ENCODE results near the gene HOXA3. TPM values are rescaled to one million over a fixed set of nuclear protein-coding genes. Genes with fewer than 3 reads are reported as not detected.

The HOXA3 gene
- total and polyA plus RNA-seq, 5 donors: 0.28 to 1.3 (median 0.51) TPM

DNA sequence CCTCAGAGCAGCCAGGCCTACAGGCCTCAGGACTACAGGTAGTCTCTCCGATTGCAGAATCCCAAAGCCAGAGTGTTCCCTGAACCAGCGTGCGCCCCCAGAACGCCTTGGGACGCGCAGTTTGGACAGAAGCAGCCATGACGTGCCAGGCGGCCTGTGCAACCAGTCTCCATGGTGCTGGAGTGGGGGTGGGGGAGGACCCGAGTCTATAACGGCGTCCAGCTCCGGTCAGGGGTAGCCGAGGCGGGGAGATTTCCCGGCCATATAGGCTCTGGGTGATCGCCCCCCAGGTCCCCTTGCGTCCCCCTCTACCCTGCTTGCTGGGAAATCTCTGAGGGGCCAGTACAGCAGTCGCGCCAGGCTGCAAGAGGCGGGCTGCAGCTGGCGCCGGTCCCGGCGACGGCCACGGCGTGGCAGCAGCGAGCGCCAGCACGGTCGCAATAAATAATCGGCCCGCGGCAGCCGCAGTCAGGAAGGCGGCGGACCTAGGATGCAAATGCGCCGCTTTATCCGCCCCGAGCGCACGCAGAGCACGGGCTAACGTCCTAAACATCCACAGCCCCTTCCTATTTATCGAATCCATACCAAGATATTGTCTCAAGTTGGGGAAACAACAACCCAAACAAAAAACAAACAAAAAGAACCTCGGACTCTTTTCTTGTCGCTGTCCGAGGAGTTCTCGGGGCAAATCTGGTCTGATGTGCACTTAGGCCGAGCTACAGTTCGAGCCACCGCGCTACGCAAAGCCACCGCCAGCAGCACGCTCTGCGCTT is 1.6 kb downstream of the HOXA3 start:
- no peaks in the 10 kb centered on the region for H3K9me3 ChIP-seq (ENCODE audit: control insufficient read depth, low read length)
- DNase-seq (peak; percentile 72 to 87 (median 87)), ATAC-seq (peak; percentile 75 to 83)
- WGBS: 2% methylated on average over 58 of the region's 58 CpGs
- H3K4me3 ChIP-seq (ENCODE audit: low read length): peak overlapping the region; percentile 5
- no peak overlapping the region for H3K27ac ChIP-seq (ENCODE audit: low read length)
- H3K27me3 ChIP-seq (ENCODE audit: control insufficient read depth, insufficient read depth): no peaks in the 10 kb centered on the region
- peaks cover 5% of the 10 kb centered on the region for H3K4me1 ChIP-seq (ENCODE audit: control insufficient read depth, insufficient read depth, low read length)
- intact Hi-C loops (cut with DNase I): loop anchor here in 2 of 4 donors (10.0 kb wide), 3 partner anchors 286 to 1276 kb away; partner anchors contain the start of gene SKAP2 (in 1 of the 2)

DNA sequence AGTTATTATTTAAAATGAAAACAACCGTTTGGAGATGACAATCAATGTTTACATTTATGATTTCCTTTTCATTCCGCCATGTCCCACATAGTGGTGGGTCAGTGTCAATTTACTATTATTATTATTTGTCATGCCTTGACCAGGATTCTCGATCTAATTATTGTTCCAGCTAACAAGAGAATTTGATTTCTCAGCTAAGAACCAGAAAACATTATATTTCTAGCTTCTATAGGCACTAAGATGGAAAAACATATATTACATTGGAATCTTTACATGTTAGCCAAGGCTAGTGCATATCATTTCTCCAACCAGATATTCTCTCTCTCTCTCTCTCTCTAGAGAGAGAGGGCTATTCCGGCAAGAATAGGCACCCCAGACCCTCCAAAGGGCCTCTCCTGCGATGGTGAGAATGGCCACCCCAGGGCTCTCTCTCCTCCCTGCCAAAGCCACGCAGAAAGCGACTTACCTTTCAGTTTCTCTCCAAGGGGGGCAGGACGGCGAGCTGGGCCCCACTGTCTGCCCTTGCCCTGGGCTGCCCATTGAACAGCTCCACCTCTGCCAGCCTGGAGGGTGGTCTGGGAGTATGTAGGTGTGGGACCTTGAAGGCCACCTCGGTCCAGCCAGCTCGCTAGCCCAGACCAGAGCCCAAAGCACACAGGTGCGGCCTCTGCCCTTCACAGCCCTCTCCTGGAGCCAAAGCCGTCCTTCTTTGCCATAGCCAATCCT is 2.4 kb downstream of the HOXA3 start:
- intact Hi-C loops (cut with DNase I): loop anchor here in 2 of 4 donors (5.0 to 10.0 kb wide), 4 partner anchors 285 to 1275 kb away; partner anchors contain the start of gene SKAP2 (in 1 of the 2)
- no peak for ATAC-seq
- no peaks in the 10 kb centered on the region for H3K9me3 ChIP-seq (ENCODE audit: control insufficient read depth, low read length)
- 39% methylated on average over 13 of the region's 13 CpGs for WGBS
- peak in 1 of 3 donors; percentile 33 for DNase-seq
- H3K4me1 ChIP-seq (ENCODE audit: control insufficient read depth, insufficient read depth, low read length): peaks cover 5% of the 10 kb centered on the region
- no peaks in the 10 kb centered on the region for H3K27me3 ChIP-seq (ENCODE audit: control insufficient read depth, insufficient read depth)
- H3K4me3 ChIP-seq (ENCODE audit: low read length): no peak overlapping the region
- no peak overlapping the region for H3K27ac ChIP-seq (ENCODE audit: low read length)

DNA sequence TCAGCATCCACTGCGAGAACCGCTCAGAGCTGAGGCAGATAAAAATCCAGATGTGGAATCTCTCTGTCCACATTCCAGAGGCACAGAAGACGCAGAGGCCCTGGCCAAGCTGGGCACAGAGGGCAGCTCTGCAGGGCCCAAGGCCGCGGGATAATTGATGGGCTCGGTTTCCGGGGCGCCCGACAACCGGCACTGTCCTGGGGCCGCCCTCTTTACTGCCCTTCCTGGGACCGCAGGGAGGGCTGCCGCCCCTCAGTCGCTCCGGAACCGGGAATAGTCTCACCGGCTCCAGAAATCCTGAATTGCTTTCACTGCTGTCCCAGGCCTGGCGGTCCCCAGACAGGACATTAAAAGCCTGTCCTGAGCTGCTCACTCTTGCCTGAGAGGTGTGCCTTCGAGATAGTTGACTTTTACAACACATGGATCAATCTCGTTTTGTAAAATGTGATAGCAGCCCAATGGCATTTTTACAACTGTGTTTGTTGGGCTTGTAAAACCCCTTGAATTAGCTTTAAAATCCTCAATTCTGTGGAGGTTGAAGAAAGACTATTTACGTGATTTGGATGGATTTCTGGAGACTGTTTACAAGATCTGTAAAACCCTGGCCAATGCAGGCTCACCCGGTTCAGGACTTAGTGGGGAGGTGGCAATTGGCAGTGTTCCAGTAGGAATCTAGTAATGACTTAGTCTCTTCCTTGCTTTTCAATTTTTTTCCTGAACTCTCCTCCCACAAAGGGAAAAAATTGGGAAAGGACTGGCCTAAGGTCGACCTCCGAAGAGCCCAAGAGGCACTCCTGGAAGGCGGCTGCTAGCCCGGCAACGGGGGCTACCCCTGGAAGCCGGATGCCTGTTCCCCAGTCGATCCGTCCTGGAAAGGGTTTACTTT is 3.4 kb downstream of the HOXA3 start:
- peaks cover under 1% of the 10 kb centered on the region for H3K27me3 ChIP-seq (ENCODE audit: control insufficient read depth, insufficient read depth)
- ATAC-seq: no peak
- H3K4me1 ChIP-seq (ENCODE audit: control insufficient read depth, insufficient read depth, low read length): peaks cover 2% of the 10 kb centered on the region
- no peaks in the 10 kb centered on the region for H3K9me3 ChIP-seq (ENCODE audit: control insufficient read depth, low read length)
- H3K4me3 ChIP-seq (ENCODE audit: low read length): no peak overlapping the region
- 38% methylated on average over 30 of the region's 30 CpGs for WGBS
- no peak overlapping the region for H3K27ac ChIP-seq (ENCODE audit: low read length)
- intact Hi-C loops (cut with DNase I): loop anchor here in 1 of 4 donors (5.0 kb wide), 1 partner anchor 297 kb away; no protein-coding TSS in a partner anchor
- DNase-seq: peak in 1 of 3 donors; percentile 35

DNA sequence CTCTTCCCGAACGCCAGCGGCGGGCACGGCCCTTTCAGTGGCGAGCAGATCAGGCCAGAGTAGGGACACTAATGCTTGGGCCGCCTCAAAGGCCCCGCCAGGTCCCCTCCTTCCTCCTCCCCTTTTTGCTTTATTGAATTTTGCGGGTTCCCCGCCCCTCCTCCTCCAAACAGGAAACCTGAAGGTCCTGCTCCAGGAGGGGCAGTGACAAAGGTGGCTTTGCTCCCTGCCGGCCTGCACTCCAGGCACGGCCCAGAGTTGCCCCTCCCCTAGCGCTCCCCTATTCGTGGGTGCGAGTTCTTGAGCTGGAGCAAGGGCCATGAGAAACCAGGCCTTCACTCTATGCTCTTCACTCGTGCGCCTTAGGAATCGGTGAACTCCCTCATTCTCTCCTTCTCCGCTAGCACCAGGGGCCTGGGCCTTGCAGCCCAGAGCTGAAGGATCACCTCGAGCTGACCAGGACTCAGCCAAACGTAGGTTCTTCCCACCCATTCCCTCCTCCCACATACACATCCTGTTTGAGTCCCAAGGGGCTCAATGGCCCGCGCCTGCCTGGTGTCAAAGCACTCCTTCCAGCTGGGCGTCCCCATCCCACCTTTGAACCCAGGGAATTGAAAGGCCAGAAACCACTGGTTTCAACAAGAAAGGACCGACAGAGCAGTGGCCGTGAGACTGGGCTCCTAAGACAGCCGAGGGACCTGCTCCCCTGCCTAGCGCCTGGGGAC is 4.2 kb downstream of the HOXA3 start:
- Histone ChIP-seq H3K4me3 (ENCODE audit: low read length) (peak overlapping the region; percentile 38), H3K27ac (ENCODE audit: low read length) (no peak overlapping the region), H3K27me3 (ENCODE audit: control insufficient read depth, insufficient read depth) (peaks cover 3% of the 10 kb centered on the region), H3K9me3 (ENCODE audit: control insufficient read depth, low read length) (no peaks in the 10 kb centered on the region), H3K4me1 (ENCODE audit: control insufficient read depth, insufficient read depth, low read length) (peaks cover 2% of the 10 kb centered on the region)
- intact Hi-C loops (cut with DNase I): loop anchor here in 1 of 4 donors (5.0 kb wide), 1 partner anchor 296 kb away; no protein-coding TSS in a partner anchor
- DNase-seq (peak in 1 of 3 donors; percentile 43), ATAC-seq (no peak)
- 20% methylated on average over 28 of the region's 28 CpGs for WGBS

DNA sequence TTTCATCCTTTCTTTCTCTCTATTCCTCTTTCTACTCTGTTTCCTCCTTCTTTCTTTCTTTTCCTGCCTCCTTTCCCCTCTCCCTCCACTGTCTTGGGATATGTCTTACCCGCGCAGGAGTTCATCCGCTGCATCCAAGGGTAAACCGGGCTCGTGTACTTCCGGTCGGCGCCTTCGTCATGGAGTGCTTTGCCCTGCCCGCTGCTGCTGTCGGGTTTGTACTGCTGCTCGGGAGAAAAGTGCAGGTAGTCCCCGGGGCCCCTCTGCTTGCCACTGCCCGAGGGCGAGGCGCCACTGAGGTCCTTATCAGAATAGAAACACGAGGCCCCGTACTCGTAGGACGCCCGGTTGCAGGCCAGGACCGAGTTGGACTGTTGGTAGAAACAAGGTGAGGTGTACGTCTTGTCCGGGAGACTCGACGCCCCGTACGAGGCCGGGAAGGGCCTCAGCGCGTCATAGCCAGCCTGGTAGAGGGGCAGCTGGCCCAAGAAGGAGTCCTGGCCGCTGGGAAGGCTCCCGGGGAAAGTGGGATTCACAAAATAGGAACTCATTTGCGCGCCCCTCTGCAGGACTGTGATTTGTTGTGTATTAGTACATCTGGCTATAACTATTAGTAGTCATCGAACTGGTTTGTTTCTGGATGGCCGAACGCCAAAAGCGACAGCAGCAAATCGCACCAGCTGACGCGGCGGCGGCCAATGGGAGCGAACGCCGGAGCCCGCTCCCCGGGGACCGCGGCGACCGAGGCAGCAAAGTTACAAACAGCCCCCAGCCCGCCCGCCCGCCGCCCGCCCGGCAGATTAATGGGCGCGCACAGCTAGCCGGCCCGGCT is 5.0 kb downstream of the HOXA3 start, which contains the start of gene HOXA6:
Gene HOXA6, minus strand, starts transcription at position 576 of the 832 bp plus-strand sequence. Its CDS starts 25 bp downstream, at position 551.
- intact Hi-C loops (cut with DNase I): loop anchor here in 1 of 4 donors (5.0 kb wide), 1 partner anchor 295 kb away; no protein-coding TSS in a partner anchor
- no peak for ATAC-seq
- H3K9me3 ChIP-seq (ENCODE audit: control insufficient read depth, low read length): no peaks in the 10 kb centered on the region
- 11% methylated on average over 63 of the region's 63 CpGs for WGBS
- peaks cover 2% of the 10 kb centered on the region for H3K4me1 ChIP-seq (ENCODE audit: control insufficient read depth, insufficient read depth, low read length)
- no peak within 1 kb of the TSS for H3K27ac ChIP-seq (ENCODE audit: low read length)
- H3K27me3 ChIP-seq (ENCODE audit: control insufficient read depth, insufficient read depth): peaks cover 3% of the 10 kb centered on the region
- peak in 2 of 3 donors; percentile 22 to 50 for DNase-seq
- H3K4me3 ChIP-seq (ENCODE audit: low read length): peak within 1 kb of the TSS; percentile 38

DNA sequence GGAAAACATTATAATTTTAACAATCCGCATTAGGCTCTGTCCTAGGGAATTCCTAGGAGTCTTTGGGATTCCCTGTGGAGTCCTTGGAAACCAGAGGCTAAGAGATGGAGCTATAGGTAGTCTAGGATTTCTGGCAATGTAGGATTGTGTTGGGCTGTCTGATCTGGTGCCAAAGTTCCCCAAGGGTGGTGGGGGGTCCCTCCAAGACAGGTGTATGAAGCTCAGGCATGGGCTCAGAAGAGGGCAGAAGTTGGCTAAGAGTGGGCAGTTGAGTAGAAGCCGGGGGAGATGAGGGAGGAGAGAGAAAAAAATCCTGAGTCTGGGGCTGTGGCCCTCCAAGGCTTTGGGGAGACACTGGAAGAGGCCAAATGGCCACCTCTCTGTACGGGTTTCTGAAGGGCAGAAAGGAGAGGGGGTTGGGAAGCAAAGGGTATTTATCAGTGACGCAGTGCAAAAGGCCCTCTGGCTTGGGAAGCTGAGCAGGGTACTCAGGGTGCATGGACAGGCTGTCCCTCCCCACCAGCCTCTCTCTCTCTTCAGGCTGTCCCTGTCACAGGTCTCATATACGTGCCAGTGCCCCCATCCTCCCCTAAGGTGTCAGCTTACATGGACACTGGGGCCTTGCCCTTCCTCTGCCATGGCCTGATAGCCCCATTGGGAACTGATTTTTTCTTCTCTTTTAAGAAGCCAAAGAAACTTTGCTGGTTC is 5.7 kb downstream of the HOXA3 start:
- H3K4me3 ChIP-seq (ENCODE audit: low read length): no peak overlapping the region
- H3K27ac ChIP-seq (ENCODE audit: low read length): no peak overlapping the region
- intact Hi-C loops (cut with DNase I): loop anchor here in 1 of 4 donors (5.0 kb wide), 1 partner anchor 294 kb away; no protein-coding TSS in a partner anchor
- 46% methylated on average over 5 of the region's 5 CpGs for WGBS
- H3K4me1 ChIP-seq (ENCODE audit: control insufficient read depth, insufficient read depth, low read length): peaks cover 2% of the 10 kb centered on the region
- DNase-seq: no peak
- no peaks in the 10 kb centered on the region for H3K9me3 ChIP-seq (ENCODE audit: control insufficient read depth, low read length)
- H3K27me3 ChIP-seq (ENCODE audit: control insufficient read depth, insufficient read depth): peaks cover 3% of the 10 kb centered on the region
- no peak for ATAC-seq

DNA sequence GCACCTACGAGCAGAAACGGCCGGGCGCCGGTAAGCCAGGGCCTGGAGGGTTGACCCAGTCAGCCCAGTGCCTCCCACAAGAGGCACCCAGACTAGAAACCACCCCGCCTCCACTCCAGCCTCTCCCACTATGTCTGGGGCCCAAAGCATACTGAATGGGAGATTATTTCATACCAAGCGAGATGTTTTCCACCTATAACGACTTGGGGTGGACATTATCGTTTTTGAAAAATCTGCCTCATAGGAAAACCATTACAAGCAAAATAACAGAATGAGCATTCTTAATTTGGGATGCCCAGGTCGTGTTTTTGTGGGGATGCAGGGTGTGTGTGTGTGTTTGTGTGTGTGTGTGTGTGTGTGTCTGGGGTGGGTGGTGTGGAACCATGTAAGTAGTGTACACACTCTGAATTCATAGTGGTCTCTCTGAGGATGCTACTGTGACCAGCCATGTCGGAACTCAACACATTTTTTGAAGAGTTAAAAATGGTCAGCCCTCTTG is 6.4 kb downstream of the HOXA3 start:
- ATAC-seq (no peak), DNase-seq (no peak)
- intact Hi-C loops (cut with DNase I): loop anchor here in 1 of 4 donors (5.0 kb wide), 1 partner anchor 294 kb away; no protein-coding TSS in a partner anchor
- Histone ChIP-seq H3K4me1 (ENCODE audit: control insufficient read depth, insufficient read depth, low read length) (no peaks in the 10 kb centered on the region), H3K4me3 (ENCODE audit: low read length) (no peak overlapping the region), H3K9me3 (ENCODE audit: control insufficient read depth, low read length) (no peaks in the 10 kb centered on the region), H3K27ac (ENCODE audit: low read length) (no peak overlapping the region), H3K27me3 (ENCODE audit: control insufficient read depth, insufficient read depth) (peaks cover 3% of the 10 kb centered on the region)
- 44% methylated on average over 11 of the region's 11 CpGs for WGBS

DNA sequence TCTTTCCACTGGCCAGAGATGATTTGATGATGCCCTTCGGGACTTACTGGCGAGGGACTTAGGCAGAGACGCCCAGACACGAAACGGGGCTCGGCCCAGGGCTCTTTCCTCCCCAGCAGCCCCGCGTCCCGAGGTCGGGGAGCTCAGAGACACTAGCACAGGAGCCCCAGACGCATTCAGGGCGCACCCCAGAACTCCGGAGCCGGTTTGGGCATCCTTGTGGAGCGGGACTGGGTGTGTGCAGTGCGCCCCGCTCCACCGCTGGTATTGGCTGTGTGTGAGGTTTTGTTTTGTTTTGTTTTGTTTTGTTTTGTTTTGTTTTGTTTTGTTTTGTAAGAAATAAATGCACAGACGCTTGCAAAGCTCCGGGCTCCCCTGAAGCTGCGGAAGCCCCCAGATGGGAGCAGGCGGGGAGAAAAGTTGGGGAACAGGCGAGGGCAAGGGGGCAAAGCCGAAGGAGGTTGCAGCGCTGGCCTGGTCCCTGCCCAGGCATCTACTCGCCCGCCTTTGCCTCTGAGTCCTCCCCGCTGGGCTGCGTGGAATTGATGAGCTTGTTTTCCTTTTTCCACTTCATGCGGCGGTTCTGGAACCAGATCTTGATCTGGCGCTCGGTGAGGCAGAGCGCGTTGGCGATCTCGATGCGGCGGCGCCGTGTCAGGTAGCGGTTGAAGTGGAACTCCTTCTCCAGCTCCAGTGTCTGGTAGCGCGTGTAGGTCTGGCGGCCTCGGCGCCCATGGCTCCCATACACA is 7.0 kb downstream of the HOXA3 start:
- peak overlapping the region; percentile 0 for H3K4me3 ChIP-seq (ENCODE audit: low read length)
- DNase-seq: peak in 1 of 3 donors; percentile 15
- peaks cover 3% of the 10 kb centered on the region for H3K27me3 ChIP-seq (ENCODE audit: control insufficient read depth, insufficient read depth)
- intact Hi-C loops (cut with DNase I): loop anchor here in 1 of 4 donors (5.0 kb wide), 1 partner anchor 293 kb away; no protein-coding TSS in a partner anchor
- no peaks in the 10 kb centered on the region for H3K9me3 ChIP-seq (ENCODE audit: control insufficient read depth, low read length)
- no peak for ATAC-seq
- H3K4me1 ChIP-seq (ENCODE audit: control insufficient read depth, insufficient read depth, low read length): no peaks in the 10 kb centered on the region
- 37% methylated on average over 47 of the region's 47 CpGs for WGBS
- no peak overlapping the region for H3K27ac ChIP-seq (ENCODE audit: low read length)
